GM13977 (cell line): ENCODE measurements around the gene IFNE.
"Not testable (repeated sequence)": the region's sequence is repeated elsewhere in the genome, so short reads cannot be mapped to it uniquely, and the experiment has no call there.

Experiments used
- DNase-seq: peaks from one replicate; pipeline ENCODE4 v3.0.0; 2012; ENCODE audit warnings: low spot score
- CTCF ChIP-seq: IDR thresholded peaks from 2 replicates; pipeline ENCODE4 v1.5.1; 2012; ENCODE audit warnings: mild to moderate bottlenecking, control low read depth; ENCODE audit not compliant: insufficient read depth; ENCODE audit errors: extremely low read depth, missing control alignments
- in situ Hi-C: fragments of 300-500 bp; cut with MboI; formaldehyde crosslinking; loops from one replicate; pipeline ENCODE4 v1.12.0; 2022; ENCODE audit warnings: low sequenced_read_pairs, low pct_unique_long_range_greater_than_20kb, mixed read lengths, inconsistent platforms; ENCODE audit not compliant: unreplicated experiment

The IFNE gene

GRCh38 chr9:21452681-21453080 lies 29.4 kb downstream of the IFNE start:
- no peak for TF ChIP-seq CTCF
- no peak for DNase-seq
- in situ Hi-C loops = no loop called here

- in situ Hi-C loops = no loop called here
Observed at GRCh38 chr9:21450733-21451394, 31.2 kb downstream of the IFNE start.

GRCh38 chr9:21449312-21449711 lies 32.8 kb downstream of the IFNE start:
- in situ Hi-C loops = loop anchor here (10.0 to 25.0 kb wide), 2 partner anchors 115 to 212 kb away; partner anchors contain the start of genes IFNA14, IFNA17 and KLHL9
- DNase-seq = not testable (repeated sequence)

More at GRCh38 chr9:21450733-21451394, 31.2 kb downstream of the IFNE start:
- DNase-seq = no peak
- TF ChIP-seq CTCF = no peak

GRCh38 chr9:21443849-21444625 lies 38.1 kb downstream of the IFNE start:
- in situ Hi-C loops = loop anchor here (10.0 to 25.0 kb wide), 2 partner anchors 109 to 207 kb away; partner anchors contain the start of genes IFNA14, IFNA17 and KLHL9
- TF ChIP-seq CTCF = no peak
- DNase-seq = peak; percentile 16

GRCh38 chr9:21440139-21440538 lies 42.0 kb downstream of the IFNE start, which contains the start of gene IFNA1:
Gene IFNA1, plus strand, starts transcription at chr9:21440439. Its CDS starts 69 bp downstream, at chr9:21440508.
- in situ Hi-C loops = loop anchor here (10.0 to 25.0 kb wide), 2 partner anchors 105 to 203 kb away; partner anchors contain the start of genes IFNA14, IFNA17 and KLHL9

GRCh38 chr9:21435015-21435383 lies 47.1 kb downstream of the IFNE start:
- in situ Hi-C loops = loop anchor here (25.0 kb wide), 1 partner anchor 198 kb away; the partner anchor contains the start of genes IFNA14 and IFNA17
- not testable (repeated sequence) for DNase-seq

More at GRCh38 chr9:21440139-21440538, 42.0 kb downstream of the IFNE start, which contains the start of gene IFNA1:
- DNase-seq = no peak
- no peak for TF ChIP-seq CTCF

- peak; percentile 54 for TF ChIP-seq CTCF
- in situ Hi-C loops = loop anchor here (25.0 kb wide), 1 partner anchor 197 kb away; the partner anchor contains the start of genes IFNA14 and IFNA17
- DNase-seq = peak; percentile 6
Observed at GRCh38 chr9:21434202-21435014, 47.7 kb downstream of the IFNE start.
